ENCODE results near the gene DAPK3.

Gene DAPK3

DNA sequence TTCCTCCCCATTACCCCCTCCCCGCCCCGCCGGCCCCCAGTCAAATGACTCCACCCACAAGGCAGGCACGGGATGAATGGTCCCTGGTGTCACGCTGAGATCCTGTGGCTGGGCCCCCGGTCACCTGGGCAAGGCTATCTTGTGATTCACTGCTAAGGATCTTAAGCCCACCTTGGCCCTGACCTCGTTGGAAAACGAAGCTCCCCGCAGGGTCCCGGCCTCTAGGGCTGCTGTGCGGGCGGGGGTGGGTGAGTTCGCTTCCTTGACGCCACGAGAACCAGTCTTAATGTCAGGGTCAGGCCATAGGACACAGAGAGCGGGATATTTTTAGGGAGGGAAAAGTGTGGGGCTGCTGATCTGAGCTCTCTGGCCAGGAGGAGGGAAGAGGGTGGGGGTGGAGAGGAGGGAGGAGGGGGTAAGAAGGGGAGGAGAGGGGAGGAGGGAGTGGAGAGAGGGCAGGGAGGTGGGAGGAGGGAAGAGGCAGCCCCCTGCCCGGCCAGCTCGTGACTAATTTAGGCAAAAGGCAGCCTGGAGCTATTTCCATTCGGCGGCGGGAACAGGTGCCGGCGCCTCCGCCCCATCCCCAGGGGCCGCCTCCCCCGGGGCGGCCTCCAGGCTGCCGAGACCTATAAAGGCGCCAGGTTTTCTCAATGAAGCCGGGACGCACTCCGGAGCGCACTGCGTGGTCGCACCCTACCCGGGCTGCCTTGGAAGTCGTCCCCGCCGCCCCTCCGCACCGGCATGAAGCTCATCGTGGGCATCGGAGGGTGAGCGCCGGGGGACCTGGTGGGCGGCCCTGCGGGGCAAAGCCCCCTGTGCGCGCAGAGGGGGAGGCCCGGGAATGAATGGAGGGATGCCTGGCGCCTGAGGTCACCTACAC is 37.7 kb downstream of the DAPK3 start, which contains the start of gene NMRK2 (continued):
- TF ChIP-seq KLF8 (tag by site-specific recombination; IDR thresholded peaks at IDR 0.05) (0 out of 2 replicates have a peak, but pooled peaks have one; percentile 25), ZNF843 (tag by site-specific recombination; IDR thresholded peaks at IDR 0.05) (no peak), IKZF3 (tag by site-specific recombination; IDR thresholded peaks at IDR 0.05) (0 out of 2 replicates have a peak, but pooled peaks have one; percentile 8)
- TF ChIP-seq, protein P1, sequence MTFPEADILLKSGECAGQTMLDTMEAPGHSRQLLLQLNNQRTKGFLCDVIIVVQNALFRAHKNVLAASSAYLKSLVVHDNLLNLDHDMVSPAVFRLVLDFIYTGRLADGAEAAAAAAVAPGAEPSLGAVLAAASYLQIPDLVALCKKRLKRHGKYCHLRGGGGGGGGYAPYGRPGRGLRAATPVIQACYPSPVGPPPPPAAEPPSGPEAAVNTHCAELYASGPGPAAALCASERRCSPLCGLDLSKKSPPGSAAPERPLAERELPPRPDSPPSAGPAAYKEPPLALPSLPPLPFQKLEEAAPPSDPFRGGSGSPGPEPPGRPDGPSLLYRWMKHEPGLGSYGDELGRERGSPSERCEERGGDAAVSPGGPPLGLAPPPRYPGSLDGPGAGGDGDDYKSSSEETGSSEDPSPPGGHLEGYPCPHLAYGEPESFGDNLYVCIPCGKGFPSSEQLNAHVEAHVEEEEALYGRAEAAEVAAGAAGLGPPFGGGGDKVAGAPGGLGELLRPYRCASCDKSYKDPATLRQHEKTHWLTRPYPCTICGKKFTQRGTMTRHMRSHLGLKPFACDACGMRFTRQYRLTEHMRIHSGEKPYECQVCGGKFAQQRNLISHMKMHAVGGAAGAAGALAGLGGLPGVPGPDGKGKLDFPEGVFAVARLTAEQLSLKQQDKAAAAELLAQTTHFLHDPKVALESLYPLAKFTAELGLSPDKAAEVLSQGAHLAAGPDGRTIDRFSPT (tag by site-specific recombination; IDR thresholded peaks at IDR 0.05): 0 out of 2 replicates have a peak, but pooled peaks have one; percentile 22
- TF ChIP-seq, protein P2, sequence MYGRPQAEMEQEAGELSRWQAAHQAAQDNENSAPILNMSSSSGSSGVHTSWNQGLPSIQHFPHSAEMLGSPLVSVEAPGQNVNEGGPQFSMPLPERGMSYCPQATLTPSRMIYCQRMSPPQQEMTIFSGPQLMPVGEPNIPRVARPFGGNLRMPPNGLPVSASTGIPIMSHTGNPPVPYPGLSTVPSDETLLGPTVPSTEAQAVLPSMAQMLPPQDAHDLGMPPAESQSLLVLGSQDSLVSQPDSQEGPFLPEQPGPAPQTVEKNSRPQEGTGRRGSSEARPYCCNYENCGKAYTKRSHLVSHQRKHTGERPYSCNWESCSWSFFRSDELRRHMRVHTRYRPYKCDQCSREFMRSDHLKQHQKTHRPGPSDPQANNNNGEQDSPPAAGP (tag by site-specific recombination; IDR thresholded peaks at IDR 0.05): peak; percentile 50; the same call in 1 of the 2 replicates
- TF ChIP-seq, protein P3, sequence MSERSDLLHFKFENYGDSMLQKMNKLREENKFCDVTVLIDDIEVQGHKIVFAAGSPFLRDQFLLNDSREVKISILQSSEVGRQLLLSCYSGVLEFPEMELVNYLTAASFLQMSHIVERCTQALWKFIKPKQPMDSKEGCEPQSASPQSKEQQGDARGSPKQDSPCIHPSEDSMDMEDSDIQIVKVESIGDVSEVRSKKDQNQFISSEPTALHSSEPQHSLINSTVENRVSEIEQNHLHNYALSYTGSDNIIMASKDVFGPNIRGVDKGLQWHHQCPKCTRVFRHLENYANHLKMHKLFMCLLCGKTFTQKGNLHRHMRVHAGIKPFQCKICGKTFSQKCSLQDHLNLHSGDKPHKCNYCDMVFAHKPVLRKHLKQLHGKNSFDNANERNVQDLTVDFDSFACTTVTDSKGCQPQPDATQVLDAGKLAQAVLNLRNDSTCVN (tag by site-specific recombination; optimal IDR thresholded peaks at IDR 0.05): peak; percentile 19

DNA sequence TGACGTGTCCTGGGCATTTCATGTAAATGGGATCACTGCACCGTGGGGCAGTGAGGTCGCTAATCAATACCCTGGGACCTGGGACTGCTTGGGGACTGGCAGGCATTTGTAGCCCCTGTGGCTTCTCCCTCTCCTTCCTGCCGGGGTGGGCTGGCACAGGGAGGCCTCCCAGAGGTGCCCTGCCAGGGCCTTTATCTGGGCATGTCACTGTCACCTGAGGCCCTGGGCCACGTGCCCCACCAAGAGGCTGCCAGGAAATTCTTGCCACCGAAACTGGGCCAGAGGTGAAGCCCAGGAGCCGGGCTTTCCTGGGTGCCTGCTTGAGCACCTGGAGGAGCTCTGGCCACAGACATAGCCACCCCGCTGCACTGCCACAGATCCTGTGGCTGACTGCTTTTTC is 39.9 kb downstream of the DAPK3 start:
- POLR2A ChIA-PET: no interaction called here
- H3K36me3 ChIP-seq (ENCODE audit: control insufficient read depth in 2 of 2, insufficient read depth in 1 of 2, low read length in 2 of 2): no peaks in the 10 kb centered on the region

DNA sequence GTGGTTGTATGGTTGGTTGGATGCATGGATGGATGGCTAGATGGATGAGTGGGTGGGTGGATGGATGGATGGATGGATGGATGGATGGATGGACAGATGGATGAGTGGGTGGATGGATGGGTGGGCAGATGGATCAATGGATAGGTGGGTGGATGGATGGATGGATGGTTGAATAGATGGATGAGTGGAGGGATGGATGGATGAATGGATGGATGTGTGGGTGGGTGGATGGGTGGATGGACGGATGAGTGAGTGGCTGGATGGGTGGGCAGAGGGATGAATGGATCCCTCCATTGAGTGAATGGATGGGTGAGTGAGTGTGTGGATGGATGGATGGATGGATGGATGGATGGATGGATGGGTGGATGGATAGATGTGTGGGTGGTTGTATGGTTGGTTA is 47.0 kb downstream of the DAPK3 start:
- Histone ChIP-seq H3K27ac (ENCODE audit: extremely low read depth, low read depth, low read length) (no peak overlapping the region), H3K4me1 (ENCODE audit: control insufficient read depth, insufficient read depth, low read length) (no peaks in the 10 kb centered on the region), H3K36me3 (ENCODE audit: control insufficient read depth in 2 of 2, insufficient read depth in 1 of 2, low read length in 2 of 2) (no peaks in the 10 kb centered on the region), H3K9me3 (ENCODE audit: control insufficient read depth, insufficient read depth, low read depth, low read length) (no peaks in the 10 kb centered on the region), H3K4me3 (ENCODE audit: low read depth, low read length) (no peak overlapping the region)
- ChIA-PET CTCF (no interaction called here), POLR2A (no interaction called here)
- TF ChIP-seq ZNF169 (tag by site-specific recombination; IDR thresholded peaks at IDR 0.05) (peak; percentile 47; the same call in 1 of the 2 replicates), ZFHX2 (tag by site-specific recombination; conservative IDR thresholded peaks at IDR 0.05) (peak; percentile 95), ZBTB17 (tag by site-specific recombination; IDR thresholded peaks at IDR 0.05) (0 out of 2 replicates have a peak, but pooled peaks have one; percentile 46), RBAK (tag by site-specific recombination; IDR thresholded peaks at IDR 0.05) (no peak), ZNF248 (tag by site-specific recombination; IDR thresholded peaks at IDR 0.05) (peak; percentile 67; the same call in 1 of the 2 replicates), ZNF658 (tag by site-specific recombination; IDR thresholded peaks at IDR 0.05) (no peak), OVOL3 (tag by site-specific recombination; IDR thresholded peaks at IDR 0.05) (no peak), ZNF19 (tag by site-specific recombination; IDR thresholded peaks at IDR 0.05; ENCODE audit: low read depth) (no peak), ZNF785 (tag by site-specific recombination; IDR thresholded peaks at IDR 0.05) (0 out of 2 replicates have a peak, but pooled peaks have one; percentile 22)
- TF ChIP-seq, protein P4, sequence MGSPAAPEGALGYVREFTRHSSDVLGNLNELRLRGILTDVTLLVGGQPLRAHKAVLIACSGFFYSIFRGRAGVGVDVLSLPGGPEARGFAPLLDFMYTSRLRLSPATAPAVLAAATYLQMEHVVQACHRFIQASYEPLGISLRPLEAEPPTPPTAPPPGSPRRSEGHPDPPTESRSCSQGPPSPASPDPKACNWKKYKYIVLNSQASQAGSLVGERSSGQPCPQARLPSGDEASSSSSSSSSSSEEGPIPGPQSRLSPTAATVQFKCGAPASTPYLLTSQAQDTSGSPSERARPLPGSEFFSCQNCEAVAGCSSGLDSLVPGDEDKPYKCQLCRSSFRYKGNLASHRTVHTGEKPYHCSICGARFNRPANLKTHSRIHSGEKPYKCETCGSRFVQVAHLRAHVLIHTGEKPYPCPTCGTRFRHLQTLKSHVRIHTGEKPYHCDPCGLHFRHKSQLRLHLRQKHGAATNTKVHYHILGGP (tag by site-specific recombination; IDR thresholded peaks at IDR 0.05): no peak
- TF ChIP-seq, protein P5, sequence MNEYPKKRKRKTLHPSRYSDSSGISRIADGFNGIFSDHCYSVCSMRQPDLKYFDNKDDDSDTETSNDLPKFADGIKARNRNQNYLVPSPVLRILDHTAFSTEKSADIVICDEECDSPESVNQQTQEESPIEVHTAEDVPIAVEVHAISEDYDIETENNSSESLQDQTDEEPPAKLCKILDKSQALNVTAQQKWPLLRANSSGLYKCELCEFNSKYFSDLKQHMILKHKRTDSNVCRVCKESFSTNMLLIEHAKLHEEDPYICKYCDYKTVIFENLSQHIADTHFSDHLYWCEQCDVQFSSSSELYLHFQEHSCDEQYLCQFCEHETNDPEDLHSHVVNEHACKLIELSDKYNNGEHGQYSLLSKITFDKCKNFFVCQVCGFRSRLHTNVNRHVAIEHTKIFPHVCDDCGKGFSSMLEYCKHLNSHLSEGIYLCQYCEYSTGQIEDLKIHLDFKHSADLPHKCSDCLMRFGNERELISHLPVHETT (tag by site-specific recombination; IDR thresholded peaks at IDR 0.05): no peak

More for the DNA sequence above, 39.9 kb downstream of the DAPK3 start:
- Histone ChIP-seq H3K4me3 (ENCODE audit: low read depth, low read length) (no peak overlapping the region), H3K27ac (ENCODE audit: extremely low read depth, low read depth, low read length) (no peak overlapping the region), H3K9me3 (ENCODE audit: control insufficient read depth, insufficient read depth, low read depth, low read length) (no peaks in the 10 kb centered on the region), H3K4me1 (ENCODE audit: control insufficient read depth, insufficient read depth, low read length) (no peaks in the 10 kb centered on the region)
- CTCF ChIA-PET: no interaction called here
- no peak for TF ChIP-seq EGR2 (tag by site-specific recombination; IDR thresholded peaks at IDR 0.05; ENCODE audit: low read depth)
- no peak for TF ChIP-seq ZNF155 (tag by site-specific recombination; IDR thresholded peaks at IDR 0.05)
- TF ChIP-seq GLI2 (tag by site-specific recombination; IDR thresholded peaks at IDR 0.05; ENCODE audit: borderline replicate concordance, low read depth): no peak
- TF ChIP-seq, protein P6, sequence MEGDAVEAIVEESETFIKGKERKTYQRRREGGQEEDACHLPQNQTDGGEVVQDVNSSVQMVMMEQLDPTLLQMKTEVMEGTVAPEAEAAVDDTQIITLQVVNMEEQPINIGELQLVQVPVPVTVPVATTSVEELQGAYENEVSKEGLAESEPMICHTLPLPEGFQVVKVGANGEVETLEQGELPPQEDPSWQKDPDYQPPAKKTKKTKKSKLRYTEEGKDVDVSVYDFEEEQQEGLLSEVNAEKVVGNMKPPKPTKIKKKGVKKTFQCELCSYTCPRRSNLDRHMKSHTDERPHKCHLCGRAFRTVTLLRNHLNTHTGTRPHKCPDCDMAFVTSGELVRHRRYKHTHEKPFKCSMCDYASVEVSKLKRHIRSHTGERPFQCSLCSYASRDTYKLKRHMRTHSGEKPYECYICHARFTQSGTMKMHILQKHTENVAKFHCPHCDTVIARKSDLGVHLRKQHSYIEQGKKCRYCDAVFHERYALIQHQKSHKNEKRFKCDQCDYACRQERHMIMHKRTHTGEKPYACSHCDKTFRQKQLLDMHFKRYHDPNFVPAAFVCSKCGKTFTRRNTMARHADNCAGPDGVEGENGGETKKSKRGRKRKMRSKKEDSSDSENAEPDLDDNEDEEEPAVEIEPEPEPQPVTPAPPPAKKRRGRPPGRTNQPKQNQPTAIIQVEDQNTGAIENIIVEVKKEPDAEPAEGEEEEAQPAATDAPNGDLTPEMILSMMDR (tag by site-specific recombination; IDR thresholded peaks at IDR 0.05): no peak
- TF ChIP-seq ZBTB8A (tag by site-specific recombination; IDR thresholded peaks at IDR 0.05): no peak
